Amygdala (tissue), 56 donors: ENCODE data around the gene FHIT.

ENCODE experiments used
- DNase-seq, 56 donors: peaks; one replicate each; lab custom pipeline; 2025; lab: John Stamatoyannopoulos, UW

The FHIT gene

DNA sequence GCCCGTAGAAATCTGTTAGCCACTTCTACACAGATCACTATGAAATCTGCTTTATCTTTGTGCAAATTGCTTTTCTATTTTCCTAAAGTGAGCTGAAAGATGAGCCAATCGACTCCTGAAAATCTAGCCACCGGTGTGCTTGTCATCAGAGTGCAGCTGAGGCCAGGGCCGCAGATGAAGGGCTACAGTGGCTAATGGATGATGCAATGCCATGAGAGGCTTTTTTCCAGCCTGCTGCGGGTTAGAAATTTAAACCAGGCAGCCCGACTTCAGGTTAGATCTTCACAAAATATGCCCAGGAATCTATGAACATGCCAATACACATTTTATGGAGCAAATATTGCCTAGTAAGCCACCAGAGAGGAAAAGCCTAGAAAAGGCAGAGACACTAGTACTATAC is 1253.2 kb downstream of the FHIT start:
- no peak for DNase-seq

DNA sequence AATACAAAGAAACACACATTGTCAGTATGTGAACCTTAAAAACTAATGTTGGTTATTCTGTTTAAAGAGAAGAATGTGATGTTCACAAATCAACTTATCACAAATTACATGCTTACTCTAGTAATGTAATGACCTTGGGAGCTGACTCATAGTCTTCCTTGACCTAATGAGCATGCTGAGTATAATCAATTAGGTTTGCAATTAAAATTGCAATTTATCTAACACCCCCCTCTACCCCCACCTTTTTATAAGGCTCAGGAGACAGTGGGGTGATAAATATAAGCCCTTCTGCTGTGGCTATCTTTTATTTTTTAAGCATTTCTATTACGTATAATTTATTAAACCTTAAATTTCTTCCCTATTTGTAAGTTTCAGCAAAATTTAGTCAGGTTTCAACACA is 1253.7 kb downstream of the FHIT start:
- no peak for DNase-seq

DNA sequence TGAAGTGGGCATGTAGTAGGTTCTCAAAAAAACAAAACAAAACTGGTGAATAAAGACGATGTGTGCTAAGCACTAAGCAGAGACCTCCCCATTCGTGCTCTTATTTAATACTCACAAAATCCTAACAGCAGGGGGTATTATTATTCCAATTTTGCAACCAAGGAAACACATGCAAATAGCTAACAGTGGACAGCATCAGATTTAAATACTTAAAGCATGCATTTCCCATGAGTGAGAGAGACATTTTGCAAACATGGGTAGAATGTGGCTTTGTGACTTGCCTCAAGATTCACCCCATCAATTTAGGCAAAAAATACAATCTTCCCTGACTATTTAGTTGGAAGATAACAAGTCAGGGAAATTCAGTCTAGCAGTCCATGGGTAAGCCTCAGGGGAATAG is 1255.2 kb downstream of the FHIT start:
- no peak for DNase-seq

DNA sequence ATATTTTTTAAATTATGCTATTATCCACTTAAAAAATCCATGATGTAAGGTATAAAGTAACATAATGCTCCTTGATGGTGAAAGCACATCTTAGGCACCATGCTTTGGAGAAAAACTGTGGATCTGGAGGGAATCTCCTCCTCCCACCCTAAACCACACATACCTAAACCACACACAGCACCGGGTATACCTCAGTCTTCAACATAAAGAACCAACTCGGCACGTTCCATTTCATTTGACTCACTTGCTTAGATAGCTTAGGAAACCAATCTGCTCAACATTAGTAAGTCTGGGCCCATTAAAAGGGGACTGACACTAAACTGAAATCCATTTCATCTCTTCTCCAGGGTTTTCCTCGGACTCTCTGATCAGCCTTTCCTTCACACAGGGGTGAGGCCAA is 1255.7 kb downstream of the FHIT start:
- DNase-seq: no peak

DNA sequence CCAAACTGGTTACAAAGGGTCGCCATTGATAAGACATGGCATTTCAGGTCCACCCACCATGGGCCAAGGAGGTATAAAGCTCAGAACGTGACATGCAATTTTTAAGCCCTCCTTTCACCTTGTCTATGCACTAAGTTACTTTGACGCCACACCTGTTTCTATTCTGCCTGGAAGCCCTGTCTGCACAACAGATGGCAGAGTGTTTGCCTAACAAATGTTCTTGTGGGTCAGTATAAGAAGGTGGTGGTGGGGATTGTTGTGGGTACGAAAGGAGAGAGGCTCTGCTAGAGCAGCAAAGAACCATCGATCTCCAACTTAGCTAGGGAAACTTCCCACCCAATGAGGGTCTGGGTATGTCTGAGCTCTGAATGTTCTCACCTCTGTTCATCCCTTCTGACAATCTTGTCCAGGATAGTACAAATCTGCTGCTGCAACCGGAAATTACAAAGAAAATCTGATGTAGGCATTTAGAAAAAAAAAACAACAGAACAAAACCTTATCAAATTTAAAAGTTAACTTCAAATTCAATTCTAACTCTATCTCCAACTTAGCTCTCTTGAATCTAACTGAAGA is 1256.4 kb downstream of the FHIT start:
- DNase-seq: no peak

DNA sequence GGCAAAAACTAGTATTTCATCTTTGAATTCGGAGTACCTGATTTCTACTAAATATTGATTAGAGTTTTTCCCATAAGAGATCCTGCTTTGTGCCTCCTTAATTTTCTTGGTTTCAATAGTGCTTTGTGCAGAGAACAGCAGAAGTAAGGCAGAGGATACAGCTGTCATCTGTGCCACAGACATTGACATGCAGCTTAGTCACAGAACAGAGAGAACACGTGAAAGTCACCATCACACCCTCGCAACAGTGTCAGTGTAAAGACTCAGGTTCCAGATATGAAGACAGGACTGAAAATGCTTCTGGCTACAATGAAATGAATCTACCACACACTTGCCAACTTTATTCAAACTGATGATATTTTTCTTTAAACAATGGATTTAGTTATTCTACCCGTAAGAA is 1258.7 kb downstream of the FHIT start:
- peak in 2 of 56 donors; percentile 1 to 2 for DNase-seq

DNA sequence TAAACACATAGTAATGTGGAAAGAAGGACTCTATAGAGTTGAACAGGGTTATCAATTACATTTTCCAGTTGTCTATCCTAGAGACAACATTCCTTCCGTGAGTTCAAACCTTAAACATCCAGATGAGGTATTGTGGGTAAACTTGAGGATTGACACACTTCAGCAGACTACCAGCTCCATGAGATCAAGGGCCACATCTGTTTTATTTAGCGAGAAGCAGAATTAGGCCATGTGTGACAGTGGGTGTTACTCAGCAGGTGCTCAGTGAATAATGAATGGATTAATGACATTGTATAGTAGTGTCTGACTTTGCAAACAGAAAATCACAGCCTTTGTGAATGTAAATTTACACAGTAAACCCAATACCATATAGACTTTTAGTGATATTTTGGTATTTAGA is 1260.3 kb downstream of the FHIT start:
- DNase-seq: no peak

DNA sequence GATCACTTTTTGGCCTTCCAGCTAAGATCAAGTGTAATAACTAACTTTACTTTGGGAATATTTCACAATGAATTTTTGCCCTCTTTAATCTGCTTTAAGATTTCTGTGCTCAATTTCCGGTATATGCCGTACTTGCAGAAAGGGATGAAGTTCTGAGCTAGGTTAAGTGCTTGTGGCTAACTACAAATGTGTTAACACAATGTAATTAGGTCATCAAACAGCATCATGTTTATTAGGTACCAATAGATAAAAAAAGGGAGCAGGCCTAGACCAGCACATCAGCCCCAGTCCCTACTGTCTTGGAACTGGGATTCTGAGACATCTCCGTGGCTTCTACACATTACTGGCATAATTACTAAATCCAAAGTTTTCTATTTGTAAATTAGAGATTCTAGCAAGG is 1268.7 kb downstream of the FHIT start:
- DNase-seq: no peak

DNA sequence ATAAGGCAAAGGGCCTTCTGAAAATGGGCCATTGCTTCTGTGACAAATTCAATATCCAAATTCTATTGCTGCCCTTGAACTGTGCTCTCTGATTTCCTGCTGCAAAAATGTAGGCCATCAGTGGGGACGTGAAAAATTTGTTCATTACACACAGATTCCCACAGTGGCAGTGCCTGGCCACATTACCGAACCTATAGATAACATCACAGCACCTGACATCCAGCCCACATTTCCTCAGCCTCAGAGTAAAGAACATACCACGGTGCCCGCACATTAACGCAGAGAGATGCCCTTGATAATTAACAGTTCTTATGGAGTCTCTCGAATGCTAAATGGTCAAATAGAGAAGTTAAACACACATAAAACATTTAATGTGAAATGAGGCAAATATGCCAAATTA is 1269.9 kb downstream of the FHIT start:
- DNase-seq: no peak

DNA sequence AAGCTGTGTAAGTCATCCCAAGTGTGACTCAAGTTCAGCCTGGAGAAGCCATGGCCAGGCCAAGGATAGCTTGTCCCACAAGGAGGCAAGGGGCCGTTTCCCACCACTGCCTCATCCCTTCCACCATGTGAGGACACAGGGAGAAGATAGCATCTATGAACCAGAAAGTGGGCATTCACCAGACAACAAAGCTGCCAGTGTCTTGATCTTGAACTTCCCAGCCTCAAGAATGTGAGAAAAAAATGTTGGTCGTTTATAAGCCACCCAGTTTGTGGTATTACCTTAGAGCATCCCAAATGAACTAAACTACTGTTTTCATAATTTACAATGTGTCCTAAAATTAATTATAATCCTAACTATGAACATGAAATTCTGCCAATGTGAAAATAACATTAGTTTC is 1270.7 kb downstream of the FHIT start:
- DNase-seq: no peak

DNA sequence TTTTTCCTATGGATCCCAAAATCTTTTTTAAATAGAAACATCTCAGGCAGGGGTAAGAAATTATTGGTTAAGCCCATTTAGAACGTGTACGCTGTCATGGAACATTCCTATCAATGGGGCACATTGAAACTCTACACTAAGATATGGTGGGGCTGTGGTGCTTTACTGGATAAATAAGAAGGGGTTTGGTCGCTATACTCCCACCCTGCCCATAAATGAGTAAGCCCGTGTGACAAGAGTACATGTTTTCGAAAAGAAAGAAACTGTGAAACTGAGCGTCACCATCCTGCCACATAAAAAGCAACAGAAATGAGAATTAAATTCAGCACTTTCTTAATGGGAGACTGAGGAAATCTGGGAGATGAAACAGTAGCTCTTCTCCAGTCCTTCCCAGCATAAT is 1271.7 kb downstream of the FHIT start:
- DNase-seq: no peak

DNA sequence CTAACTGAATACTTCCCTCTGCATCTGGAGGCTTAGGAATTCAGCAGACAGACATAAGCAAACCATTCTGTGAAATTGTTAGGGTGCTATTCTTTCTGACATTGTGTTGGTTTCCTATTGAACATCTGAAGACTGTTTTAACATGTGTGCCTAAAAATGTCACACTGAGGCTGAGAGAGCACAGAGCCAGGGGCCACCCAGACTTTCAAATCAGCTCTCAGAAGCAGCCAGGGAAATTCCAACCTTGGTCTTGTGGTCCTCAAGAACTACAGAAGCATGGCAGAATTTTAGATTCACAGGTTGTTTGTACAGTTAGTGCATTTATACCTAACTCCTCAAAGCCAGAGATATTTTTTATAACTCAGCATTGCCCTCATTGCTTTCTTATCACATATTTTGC is 1272.3 kb downstream of the FHIT start:
- no peak for DNase-seq

DNA sequence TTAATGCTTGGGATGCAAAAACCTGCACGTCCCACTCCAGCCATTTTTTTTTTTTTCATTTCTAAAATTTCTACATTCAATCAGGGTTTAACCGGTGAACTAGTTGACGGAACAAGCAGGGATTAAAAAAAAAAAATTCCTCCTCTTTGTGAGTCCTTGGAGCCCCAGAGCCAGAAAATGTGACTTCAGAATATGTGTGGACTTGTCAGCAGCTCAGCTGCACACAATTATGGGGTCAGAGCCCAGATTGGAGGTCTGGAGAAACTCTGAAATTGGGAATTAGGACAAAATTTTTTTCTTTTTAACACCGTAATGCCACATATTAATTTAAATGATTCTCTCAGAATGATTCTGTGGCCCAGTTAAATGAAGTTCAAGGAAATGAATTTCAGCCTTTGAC is 1280.5 kb downstream of the FHIT start:
- DNase-seq: no peak

DNA sequence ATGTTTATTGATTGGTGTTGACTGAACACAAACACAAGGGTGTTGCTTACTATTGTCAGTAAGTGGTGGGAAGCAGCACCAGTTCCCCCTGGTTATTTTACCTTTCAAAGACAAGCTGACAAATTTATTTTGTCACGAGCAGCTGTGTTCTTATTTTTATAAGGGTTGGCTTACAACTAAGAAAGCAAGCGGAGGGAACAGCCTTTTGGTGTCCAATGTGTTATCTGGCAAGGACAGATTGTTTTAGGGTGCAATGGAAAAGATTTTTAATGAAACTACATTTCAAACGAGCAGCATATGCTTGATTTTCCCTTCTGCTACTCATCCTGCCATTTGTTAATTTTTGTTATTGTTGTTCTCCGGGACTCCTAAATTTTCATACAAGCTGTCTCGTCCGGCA is 1280.9 kb downstream of the FHIT start:
- DNase-seq: no peak

DNA sequence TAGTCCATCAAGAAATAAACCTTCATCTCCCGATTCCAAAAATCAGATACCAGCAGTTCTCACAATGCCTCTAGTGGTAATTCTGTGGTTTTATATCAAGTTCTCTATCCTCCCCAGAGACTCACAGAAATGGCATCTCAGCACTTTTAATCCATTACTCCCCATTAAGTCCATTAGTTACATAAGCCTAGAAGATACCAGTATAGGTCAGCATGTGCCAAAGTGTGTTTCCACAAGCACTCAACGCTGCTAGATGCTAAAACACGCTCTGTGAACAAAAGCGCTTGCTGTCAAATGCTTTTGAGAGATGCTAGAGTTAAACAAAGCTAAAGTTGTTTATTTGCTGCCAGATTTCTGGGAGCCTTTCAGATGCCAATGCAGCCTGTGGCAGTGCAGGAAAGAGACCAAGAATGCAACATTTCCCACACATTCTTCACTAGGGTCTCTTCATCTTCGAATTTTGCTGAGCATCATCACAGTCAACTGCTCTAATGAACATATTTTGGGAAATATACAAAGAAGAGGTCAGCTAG is 1282.7 kb downstream of the FHIT start:
- DNase-seq: peak in 5 of 56 donors; percentile 0 to 5 (median 2)

DNA sequence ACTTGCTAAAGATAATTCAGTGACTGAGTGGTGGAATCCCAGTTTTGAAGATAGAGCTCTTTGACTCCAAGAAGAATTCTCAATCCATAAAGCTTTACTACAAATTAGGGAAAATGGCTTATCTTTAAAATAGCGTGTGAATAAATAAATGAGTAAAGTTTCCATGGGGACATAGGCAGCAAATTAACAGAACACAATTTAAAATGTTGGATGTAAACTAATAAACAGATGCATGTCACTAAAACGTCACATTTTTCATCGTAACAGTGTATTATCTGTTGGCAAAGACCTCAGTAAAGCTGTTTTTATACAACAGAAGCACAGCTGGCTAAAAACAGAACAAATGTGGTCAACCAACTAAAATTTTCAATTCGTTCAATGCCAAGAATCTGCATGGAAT is 1287.6 kb downstream of the FHIT start:
- no peak for DNase-seq

DNA sequence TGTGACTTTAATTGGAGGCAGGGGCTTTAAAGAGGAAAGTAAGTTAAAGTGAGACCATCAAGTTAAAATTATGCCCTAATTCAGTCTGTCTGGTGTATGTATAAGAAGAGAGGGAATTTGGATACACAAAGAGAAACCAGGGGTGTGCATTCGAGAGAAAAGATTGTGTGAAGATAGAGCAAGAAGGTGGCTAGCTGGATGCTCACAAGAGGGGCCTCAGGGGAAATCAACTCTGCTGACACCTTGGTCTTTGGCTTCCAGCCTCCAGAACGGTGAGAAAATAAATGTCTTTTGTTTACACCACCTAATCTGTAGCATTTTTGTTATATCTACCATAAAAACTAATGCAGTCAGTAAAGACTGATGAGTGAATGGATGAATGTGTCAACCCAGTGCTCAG is 1294.1 kb downstream of the FHIT start:
- DNase-seq: no peak

DNA sequence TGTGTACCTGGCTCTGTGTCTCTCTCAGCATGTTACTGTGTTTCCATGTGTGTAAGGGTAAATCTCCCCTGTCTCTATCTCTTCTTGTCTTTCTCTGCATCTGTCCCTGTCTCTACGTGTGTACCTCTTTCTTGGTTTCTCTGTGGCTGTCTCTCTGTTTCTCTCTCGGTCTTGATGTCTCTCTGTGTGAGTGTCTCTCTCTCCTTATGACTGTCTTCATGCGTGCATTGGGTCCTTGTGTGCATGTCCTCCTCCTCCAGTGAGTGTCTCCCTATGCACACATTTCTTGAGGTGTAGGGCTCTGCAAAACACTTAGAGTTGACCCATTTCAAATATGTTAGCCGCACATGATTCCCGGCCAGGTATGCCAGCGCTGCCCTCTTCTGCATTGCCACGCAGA is 1298.1 kb downstream of the FHIT start:
- no peak for DNase-seq

DNA sequence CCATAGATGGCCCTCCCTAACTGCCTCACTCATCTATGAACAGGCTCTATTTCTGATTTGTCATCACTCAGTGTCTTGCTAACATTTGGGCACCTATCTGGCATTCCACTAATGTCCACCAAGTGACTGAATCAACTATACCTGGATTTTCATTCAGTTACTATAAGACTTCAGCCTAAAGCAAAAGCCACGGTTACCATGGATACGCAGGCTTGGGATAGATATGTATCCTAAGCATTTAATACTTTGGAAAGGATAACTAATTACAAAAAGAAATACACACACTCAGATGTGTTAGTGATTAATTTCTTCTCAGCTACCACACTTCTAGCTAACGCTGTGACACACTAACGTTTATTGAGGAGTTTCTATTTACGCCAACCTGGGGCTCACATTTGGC is 1301.9 kb downstream of the FHIT start:
- DNase-seq: no peak

DNA sequence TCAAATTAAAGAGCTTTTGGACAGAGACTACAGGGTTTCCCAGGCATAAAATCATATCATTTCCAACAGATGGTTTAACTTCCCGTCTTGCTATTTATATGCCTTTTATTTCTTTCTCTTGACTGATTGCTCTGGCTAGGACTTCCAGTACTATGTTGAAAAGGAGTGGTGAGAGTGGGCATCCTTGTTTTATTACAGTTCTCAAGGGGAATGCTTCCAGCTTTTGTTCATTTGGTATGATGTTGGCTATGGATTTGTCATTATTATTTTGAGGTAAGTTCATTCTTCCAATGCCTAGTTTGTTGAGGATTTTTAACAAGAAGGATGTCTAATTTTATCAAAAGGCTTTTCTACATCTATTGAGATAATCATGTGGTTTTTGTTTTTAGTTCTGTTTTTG is 1304.9 kb downstream of the FHIT start:
- no peak for DNase-seq

DNA sequence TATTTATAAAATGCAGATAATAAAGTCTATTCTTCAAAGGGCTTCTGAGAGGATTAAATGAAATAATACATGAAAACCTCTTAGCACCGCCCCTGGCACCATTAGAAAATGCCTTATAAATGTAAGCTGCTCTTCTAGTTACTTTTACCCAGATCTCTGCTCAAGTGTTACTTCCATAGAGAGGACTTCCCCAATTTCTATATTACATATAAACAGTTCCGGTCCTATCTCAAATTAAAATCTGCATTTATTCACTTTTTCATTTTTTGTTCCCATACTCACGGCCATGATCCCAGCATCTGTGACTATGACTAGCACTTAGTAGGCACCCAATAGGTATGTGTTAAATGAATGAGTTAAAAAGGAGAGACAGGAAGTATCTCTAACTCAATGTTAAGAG is 1310.5 kb downstream of the FHIT start:
- DNase-seq: no peak

DNA sequence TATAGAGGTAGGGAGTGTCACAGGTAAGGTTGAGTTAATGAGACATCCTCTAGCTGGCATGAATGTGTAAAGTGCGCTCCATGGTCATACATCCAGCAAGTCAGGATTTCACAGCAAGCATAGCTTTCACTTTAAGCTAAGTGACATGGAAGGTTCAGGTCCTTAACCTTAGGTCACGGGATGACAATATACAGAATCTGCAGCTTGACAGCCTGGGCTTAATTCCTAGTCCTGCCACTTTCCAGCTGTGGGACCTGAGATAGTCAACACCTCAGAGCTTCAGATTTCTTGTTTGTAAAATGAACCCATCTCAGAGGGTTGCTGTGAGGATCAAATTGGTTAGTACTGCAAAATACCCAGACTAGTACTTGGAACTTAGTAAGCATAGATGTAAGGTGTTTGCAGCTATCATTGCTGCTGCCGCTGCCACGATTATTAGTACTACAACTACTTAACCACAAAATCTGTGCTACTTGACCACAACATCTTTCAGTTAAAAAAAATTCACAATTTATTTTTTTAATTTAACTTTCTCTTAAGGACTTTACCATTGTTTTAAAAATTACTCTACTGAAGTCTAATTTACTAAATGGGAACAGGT is 1311.3 kb downstream of the FHIT start:
- no peak for DNase-seq

DNA sequence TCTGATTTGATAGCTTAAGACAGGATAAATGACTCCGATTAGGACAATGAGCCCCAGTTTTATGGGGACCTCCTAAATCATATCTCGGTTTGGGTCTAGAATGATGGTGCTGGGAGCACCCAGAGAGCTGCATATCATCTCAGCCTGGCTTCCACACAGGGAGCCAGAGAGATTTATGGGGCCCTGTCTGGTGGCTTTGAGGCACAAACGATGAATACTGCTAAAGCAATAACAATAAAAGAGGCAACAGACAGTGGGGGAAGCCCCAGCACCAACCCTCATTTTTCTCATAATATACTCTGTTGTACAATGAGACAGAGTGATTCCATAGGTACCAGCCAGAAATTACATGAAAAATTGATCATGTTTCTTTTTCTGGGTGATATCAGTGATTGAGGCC is 1312.4 kb downstream of the FHIT start:
- no peak for DNase-seq
